ENCODE data around the gene SAG. TPM values are rescaled to one million over a fixed set of nuclear protein-coding genes. Genes with fewer than 3 reads are reported as not detected.
"Not testable (repeated sequence)": the region's sequence is repeated elsewhere in the genome, so short reads cannot be mapped to it uniquely, and the experiment has no call there.

Gene SAG
- total RNA-seq, 2 experiments from 2014 or later, result not detected

DNA sequence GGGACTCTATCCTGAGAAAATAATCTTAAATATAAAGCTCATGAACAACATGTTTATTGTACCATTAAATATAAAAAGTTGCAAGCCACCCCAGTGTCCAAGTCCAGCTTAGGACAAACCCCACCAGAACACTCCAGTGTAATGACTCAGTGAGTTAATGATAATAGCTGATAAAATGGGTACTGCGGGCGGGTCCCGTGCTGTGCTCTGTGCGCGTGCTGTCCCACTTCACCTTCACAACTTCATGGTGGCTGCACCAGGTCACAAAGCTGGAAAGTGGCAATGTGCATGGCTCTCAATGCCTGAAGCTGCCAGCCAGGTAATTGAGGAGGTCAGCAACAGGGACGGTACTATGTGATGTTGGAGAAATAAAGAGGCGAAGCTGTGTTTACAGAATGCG is 65.2 kb downstream of the SAG start:
- POLR2A ChIA-PET, result interaction anchor here (0.6 to 1.4 kb wide), 6 partner anchors 9 to 121 kb away, joined by 3 to 7 read pairs (median 4); partner anchors contain the start of gene ATG16L1
- no peaks in the 10 kb centered on the region for H3K9me3 Mint-ChIP-seq
- CTCF ChIA-PET, result interaction anchor here (1.3 to 2.3 kb wide), 5 partner anchors 10 to 70 kb away, joined by 4 to 13 read pairs (median 6); no protein-coding TSS in a partner anchor
- H3K4me1 Mint-ChIP-seq (ENCODE audit: low read depth), result peaks cover 39% of the 10 kb centered on the region
- peaks cover 30% of the 10 kb centered on the region for H3K36me3 Mint-ChIP-seq (ENCODE audit: low read depth)
- ATAC-seq (no peak), DNase-seq (no peak)
- no peak for TF ChIP-seq CTCF (IDR thresholded peaks at IDR 0.05)
- H3K27me3 Mint-ChIP-seq, result no peaks in the 10 kb centered on the region
- intact Hi-C loops (cut with micrococcal nuclease), result no loop called here
- H3K27ac Mint-ChIP-seq, result no peak overlapping the region
- H3K4me3 Mint-ChIP-seq, result no peak overlapping the region

DNA sequence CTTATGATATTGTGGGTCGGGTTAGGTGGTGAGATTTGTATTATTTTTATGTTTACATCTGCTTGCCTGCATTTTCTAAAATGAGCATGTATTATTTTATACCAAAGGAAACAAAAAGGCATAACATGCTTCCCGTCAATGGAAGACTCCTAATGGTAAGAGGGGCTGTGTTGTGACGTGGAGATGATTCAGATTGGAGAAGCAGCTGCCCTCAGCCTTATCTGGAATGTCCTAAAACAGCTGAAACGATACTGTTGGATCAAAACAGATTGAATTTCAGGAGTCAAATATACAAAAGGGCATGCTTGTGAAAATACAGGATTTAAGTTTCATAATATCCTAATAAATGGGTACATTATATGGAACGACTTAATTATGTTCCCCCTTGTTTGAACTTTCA is 65.7 kb downstream of the SAG start:
- Mint-ChIP-seq H3K36me3 (ENCODE audit: low read depth) (peaks cover 30% of the 10 kb centered on the region), H3K27ac (no peak overlapping the region), H3K4me3 (no peak overlapping the region), H3K27me3 (no peaks in the 10 kb centered on the region), H3K4me1 (ENCODE audit: low read depth) (peaks cover 36% of the 10 kb centered on the region), H3K9me3 (no peaks in the 10 kb centered on the region)
- no peak for TF ChIP-seq CTCF (IDR thresholded peaks at IDR 0.05)
- POLR2A ChIA-PET, result interaction anchor here (0.8 to 1.4 kb wide), 4 partner anchors 8 to 122 kb away, joined by 3 to 7 read pairs (median 5); partner anchors contain the start of gene ATG16L1
- CTCF ChIA-PET, result interaction anchor here (0.9 to 2.3 kb wide), 5 partner anchors 11 to 319 kb away, joined by 3 to 13 read pairs (median 5); no protein-coding TSS in a partner anchor
- DNase-seq (no peak), ATAC-seq (no peak)
- intact Hi-C loops (cut with micrococcal nuclease), result no loop called here

- H3K27ac Mint-ChIP-seq; H3K9me3 Mint-ChIP-seq; intact Hi-C loops (cut with micrococcal nuclease); H3K4me3 Mint-ChIP-seq; CTCF ChIA-PET; POLR2A ChIA-PET; H3K27me3 Mint-ChIP-seq; DNase-seq; ATAC-seq: not testable (repeated sequence)
- Mint-ChIP-seq H3K4me1 (ENCODE audit: low read depth) (peaks cover 34% of the 10 kb centered on the region), H3K36me3 (ENCODE audit: low read depth) (peaks cover 24% of the 10 kb centered on the region)
Observed at GRCh38 chr2:233374776-233375175, 67.2 kb downstream of the SAG start.

DNA sequence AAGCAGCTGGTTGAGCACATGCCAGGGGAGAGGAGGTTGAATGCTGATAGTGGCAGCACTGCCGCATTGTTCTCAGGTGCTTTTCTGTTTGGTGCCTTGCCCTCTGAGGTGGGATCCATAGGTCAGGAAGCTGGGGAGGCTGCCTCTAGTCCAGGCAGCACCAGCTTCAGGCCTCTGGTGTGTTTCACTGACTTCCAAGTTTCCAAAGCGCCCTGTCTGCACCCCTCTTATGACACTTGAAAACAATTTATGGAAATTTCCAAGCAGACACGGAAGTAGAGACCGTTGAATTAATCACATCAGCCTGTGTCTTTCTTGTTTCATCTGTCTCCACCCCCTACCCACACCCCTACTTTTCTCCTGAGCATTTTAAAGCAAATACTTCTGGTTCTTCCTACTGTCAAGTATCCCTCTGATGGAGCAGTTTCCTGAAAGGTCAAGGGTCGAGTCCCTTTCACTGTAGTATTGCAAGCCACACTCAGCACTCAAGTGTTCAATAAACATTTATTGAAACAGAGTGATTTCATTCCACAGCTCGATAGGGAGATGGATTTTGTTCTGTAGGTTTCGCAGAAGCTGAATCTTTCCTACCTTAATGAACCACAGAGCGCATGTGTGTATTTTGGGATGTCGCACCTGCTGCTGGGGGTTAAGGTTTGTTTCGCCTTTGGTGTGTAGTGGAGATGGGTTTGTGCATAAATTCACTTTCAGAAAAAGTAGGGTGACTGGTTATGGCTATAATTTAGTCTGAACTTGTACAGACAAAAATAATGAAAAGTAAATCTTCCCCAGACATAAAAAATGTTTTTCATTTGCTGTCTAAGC is 68.1 kb downstream of the SAG start:
- intact Hi-C loops (cut with micrococcal nuclease), result no loop called here
- Mint-ChIP-seq H3K36me3 (ENCODE audit: low read depth) (peaks cover 24% of the 10 kb centered on the region), H3K4me1 (ENCODE audit: low read depth) (peaks cover 41% of the 10 kb centered on the region), H3K27ac (peak overlapping the region; percentile 1), H3K9me3 (no peaks in the 10 kb centered on the region), H3K27me3 (no peaks in the 10 kb centered on the region), H3K4me3 (no peak overlapping the region)
- DNase-seq (no peak), ATAC-seq (no peak)
- TF ChIP-seq CTCF (IDR thresholded peaks at IDR 0.05), result no peak
- ChIA-PET CTCF (no interaction called here), POLR2A (interaction anchor here (1.2 kb wide), 1 partner anchor 13 kb away, joined by 4 read pairs; no protein-coding TSS in a partner anchor)

DNA sequence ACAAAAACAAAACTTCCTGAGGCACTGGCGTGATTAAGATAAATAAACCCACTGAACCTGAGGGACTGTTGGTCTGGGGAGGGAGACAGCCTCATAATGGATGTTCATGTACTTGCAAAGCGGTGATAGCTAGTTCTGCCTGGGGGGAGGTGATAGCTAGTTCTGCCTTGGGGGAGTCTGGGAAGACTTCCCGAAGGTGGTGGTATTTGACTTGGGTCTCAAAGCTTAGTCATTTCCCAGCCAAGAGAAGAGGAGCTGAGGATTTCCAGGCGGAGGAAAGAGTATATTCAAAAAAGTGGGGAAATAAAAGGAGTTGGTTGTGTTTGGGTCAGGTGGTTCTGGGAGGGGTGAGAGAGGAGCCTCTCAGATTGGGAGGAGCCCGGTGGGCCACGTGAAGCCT is 71.4 kb downstream of the SAG start:
- CTCF ChIA-PET, result interaction anchor here (1.2 to 1.7 kb wide), 2 partner anchors 25 to 64 kb away, joined by 4 to 5 read pairs; no protein-coding TSS in a partner anchor
- peaks cover 61% of the 10 kb centered on the region for H3K4me1 Mint-ChIP-seq (ENCODE audit: low read depth)

More for the DNA sequence above, 71.4 kb downstream of the SAG start:
- H3K4me3 Mint-ChIP-seq, result no peak overlapping the region
- DNase-seq (no peak), ATAC-seq (no peak)
- H3K9me3 Mint-ChIP-seq, result no peaks in the 10 kb centered on the region
- H3K36me3 Mint-ChIP-seq (ENCODE audit: low read depth), result peaks cover 24% of the 10 kb centered on the region
- H3K27me3 Mint-ChIP-seq, result no peaks in the 10 kb centered on the region
- TF ChIP-seq CTCF (IDR thresholded peaks at IDR 0.05), result no peak
- H3K27ac Mint-ChIP-seq, result peak overlapping the region; percentile 11
- intact Hi-C loops (cut with micrococcal nuclease), result no loop called here
- POLR2A ChIA-PET, result interaction anchor here (0.7 to 1.2 kb wide), 3 partner anchors 21 to 41 kb away, joined by 3 to 4 read pairs (median 3); no protein-coding TSS in a partner anchor
